Measurements from ENCODE around the gene LHPP. TPM values are rescaled to one million over a fixed set of nuclear protein-coding genes. Genes with fewer than 3 reads are reported as not detected.

LHPP gene
- total RNA-seq, 2 experiments from 2014 or later, result 11.1 to 15.1 TPM

DNA sequence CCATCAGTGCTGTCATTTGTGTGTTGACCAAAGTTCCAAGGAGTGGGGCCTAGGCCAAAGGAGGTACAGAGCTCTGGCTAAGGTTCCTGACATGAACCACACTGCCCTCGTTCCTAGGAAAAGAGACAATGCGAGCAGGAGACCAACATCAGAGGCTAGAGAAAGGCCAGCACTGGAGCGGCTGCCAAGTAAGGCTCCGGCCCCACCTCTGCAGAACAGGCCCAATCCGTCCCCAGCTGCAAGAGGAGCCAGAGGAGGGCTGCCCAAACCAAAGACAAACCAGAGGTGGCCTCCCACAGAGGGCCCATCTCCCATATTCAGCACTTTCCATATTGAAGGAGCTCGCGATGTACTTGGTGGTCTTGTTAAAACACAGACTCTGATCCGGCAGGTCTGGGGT is 201.6 kb downstream of the LHPP start:
- DNase-seq, result no peak
- no peaks in the 10 kb centered on the region for H3K9me3 Mint-ChIP-seq
- H3K4me1 Mint-ChIP-seq (ENCODE audit: low read depth), result peaks cover 32% of the 10 kb centered on the region
- CTCF ChIA-PET, result interaction anchor here (1.0 kb wide), 1 partner anchor 56 kb away, joined by 3 read pairs; no protein-coding TSS in a partner anchor
- intact Hi-C loops (cut with micrococcal nuclease), result no loop called here
- POLR2A ChIA-PET, result interaction anchor here (1.1 to 1.9 kb wide), 2 partner anchors 10 to 19 kb away, joined by 3 to 4 read pairs; no protein-coding TSS in a partner anchor
- no peak for ATAC-seq
- no peak overlapping the region for H3K27ac Mint-ChIP-seq
- no peaks in the 10 kb centered on the region for H3K27me3 Mint-ChIP-seq
- H3K36me3 Mint-ChIP-seq (ENCODE audit: low read depth), result peaks cover 1% of the 10 kb centered on the region
- no peak overlapping the region for H3K4me3 Mint-ChIP-seq
- no peak for TF ChIP-seq CTCF (IDR thresholded peaks at IDR 0.05)

Other genes starting within 250 kb of the LHPP start
- 10 to 100 TPM; 40.2 to 44.3 TPM for gene OAT, start 42.9 kb upstream of the LHPP start, total RNA-seq
- gene NKX1-2, start 11.8 kb upstream of the LHPP start, total RNA-seq, result not detected

Data from activated CD8-positive, alpha-beta T cell treated with anti-CD3 and anti-CD28 coated beads for 36 hours (primary cell).